VCaP (cell line): ENCODE results near the gene BMP4.
"Not testable (repeated sequence)": the region's sequence is repeated elsewhere in the genome, so short reads cannot be mapped to it uniquely, and the experiment has no call there.

ENCODE experiments used
- H3K27ac ChIP-seq: fragments of 450-650 bp; 2 replicates; pipeline ENCODE4 v1.5.1; 2017
- TF ChIP-seq, protein P1 (sequence below): fragments of 450-650 bp; conservative IDR thresholded peaks from 2 replicates; pipeline ENCODE4 v1.5.1; 2017; ENCODE audit warnings: mild to moderate bottlenecking, moderate library complexity

The BMP4 gene

DNA sequence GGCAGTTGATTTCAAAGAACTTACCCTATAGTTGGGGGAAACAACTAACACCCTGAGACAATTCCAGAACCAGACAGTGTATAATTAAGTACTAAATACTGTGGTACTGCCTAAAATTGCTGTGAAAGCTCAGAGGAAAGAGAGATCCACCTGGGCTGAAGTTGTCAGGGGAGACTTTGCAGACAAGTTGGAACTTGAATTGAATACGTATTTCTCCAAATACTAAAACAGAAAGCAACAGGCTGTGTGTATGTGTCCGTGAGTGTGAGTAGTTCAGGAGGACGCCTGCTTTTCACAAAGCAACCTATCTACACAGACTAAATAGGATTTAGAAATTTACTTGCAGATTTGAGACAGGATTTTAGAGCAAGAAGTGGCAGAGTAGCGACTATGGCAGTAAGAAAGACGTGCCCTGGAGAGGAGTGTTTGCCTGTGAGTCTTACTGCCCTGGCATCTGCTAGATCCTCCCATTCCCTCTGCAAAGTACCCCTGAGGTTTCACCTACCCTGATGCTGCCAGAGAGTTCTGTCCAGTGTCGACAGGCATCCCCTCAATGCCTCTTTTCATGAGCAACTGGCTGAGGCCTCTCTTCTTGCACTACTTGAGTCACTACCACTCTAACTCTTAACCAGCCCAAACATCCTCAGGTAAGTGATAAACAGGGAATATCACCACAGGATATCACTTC, 37.4 kb upstream of the BMP4 start:
- TF ChIP-seq, protein P1, sequence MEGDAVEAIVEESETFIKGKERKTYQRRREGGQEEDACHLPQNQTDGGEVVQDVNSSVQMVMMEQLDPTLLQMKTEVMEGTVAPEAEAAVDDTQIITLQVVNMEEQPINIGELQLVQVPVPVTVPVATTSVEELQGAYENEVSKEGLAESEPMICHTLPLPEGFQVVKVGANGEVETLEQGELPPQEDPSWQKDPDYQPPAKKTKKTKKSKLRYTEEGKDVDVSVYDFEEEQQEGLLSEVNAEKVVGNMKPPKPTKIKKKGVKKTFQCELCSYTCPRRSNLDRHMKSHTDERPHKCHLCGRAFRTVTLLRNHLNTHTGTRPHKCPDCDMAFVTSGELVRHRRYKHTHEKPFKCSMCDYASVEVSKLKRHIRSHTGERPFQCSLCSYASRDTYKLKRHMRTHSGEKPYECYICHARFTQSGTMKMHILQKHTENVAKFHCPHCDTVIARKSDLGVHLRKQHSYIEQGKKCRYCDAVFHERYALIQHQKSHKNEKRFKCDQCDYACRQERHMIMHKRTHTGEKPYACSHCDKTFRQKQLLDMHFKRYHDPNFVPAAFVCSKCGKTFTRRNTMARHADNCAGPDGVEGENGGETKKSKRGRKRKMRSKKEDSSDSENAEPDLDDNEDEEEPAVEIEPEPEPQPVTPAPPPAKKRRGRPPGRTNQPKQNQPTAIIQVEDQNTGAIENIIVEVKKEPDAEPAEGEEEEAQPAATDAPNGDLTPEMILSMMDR = no peak
- no peak overlapping the region for H3K27ac ChIP-seq

DNA sequence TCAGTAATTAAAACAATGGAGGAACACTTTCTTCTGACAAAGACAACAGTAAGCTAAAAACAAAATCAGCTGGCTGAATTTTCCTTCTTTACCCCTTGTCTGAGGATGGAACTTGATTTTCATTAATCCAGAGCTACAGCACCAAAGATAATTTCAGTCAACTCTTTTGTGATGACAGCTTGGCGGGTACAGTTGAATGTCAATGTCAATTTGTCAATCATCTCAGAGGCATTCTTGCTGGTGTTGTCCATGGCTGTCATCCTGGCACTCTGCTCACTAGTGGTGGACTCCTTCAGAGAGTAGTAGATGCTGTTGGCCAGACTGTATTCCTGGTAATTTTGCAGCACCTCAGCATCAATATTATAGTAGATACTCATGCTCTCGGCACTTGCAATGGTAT, 34.4 kb upstream of the BMP4 start:
- no peak overlapping the region for H3K27ac ChIP-seq
- TF ChIP-seq, protein P1 = no peak

DNA sequence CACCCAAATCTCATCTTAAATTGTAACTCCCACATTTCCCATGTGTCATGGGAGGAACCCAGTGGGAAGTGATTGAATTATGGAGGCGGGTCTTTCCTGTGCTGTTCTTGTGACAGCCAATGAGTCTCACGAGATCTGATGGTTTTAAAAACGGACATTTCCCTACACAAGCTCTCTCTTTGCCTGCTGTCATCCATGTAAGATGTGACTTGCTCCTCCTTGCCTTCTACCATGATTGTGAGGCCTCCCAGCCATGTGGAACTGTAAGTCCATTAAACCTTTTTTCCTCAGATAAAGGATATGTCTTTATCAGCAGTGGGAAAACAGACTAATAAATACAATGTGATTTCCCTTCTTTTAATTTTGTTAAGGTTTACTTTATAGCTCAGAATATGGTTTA, 30.1 kb upstream of the BMP4 start:
- H3K27ac ChIP-seq = not testable (repeated sequence)

DNA sequence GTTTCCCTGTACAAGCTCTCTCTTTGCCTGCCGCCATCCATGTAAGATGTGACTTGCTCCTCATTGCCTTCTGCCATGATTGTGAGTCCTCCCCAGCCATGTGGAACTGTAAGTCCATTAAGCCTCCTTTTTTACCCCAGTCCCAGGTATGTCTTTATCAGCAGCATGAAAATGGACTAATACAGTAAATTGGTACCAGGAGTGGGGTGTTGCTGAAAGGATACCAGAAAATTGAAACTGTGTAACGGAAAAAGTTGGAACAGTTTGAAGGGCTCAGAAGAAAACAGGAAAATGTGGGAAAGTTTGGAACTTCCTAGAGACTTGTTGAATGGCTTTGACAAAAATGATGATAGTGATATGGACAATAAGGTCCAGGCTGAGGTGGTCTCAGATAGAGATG, 28.3 kb upstream of the BMP4 start:
- not testable (repeated sequence) for H3K27ac ChIP-seq

DNA sequence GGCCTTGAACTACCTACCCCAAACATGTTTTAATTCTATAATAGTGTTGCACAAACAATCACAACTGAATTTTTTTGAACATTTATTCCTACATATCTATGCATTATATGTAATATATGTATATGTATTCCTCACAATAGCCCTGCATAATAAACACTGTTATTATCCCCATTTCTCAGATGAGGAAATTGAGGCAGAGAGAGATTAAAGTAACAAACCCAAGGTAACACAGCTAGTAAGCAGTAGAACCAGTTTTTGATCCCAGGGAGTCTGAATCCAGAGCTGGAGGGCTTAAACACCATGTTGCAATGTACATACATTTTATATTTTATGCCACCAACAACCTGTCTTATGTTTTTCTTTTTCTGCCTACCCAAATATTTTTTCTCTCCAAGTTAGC, 26.5 kb upstream of the BMP4 start:
- H3K27ac ChIP-seq = no peak overlapping the region
- TF ChIP-seq, protein P1 = no peak

DNA sequence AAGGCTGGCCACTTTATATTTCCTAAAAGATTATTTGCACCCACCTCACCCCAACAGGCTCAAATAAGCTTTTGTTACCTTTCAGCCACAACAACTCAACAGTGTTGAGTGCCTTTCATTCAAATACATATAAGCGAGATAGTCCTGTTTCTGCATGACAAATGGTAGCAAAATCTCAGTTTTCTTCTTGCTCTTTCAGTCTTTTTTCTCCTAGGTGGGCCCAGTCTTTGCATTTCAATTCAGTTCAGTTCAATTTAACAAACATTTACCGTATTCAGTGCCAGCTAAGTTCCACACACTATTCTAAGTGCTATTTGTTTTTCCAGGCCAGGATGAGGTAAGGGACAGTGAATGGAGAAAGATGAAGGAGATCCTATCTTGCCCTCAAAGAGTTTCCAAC, 25.9 kb upstream of the BMP4 start:
- no peak overlapping the region for H3K27ac ChIP-seq
- TF ChIP-seq, protein P1 = no peak

DNA sequence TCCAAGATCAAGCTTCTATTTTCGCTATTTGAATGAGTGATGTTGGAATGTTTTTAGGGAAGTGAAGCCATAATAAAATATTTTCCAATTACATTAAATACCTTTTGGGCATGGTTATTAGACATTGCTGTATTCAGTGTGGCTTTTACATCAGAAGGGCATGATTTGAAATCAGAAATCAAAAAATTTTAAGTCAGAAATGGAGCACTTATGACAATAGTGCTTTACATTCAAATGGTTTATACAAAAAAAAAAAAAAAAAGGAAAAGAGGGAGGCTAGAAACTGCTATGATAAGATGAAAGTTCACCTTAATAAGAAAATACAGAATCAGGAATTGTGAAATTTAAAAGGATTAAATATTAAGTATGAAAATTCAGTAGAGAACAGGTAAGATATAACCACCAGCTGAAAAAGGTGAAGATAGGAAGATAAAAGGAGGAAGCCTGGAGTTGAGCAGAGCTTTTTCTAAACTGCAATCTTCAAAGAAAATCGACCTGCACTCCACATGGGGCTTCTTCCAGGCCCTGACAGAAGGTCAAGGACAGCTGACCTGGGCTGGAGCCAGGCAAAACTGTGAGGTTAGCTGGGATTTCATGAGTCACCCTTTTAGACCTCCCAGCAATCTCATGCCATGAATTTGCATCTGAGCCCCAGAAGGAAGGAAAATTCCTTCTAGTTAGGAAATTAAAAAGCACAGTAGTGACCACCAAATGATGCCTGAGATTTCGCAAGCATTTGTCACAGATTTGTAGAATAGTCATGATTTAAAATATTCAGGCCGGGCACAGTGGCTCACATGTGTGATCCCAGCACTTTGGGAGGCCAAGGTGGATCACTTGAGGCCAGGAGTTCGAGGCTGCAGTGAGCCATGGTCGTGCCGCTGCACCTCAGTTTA, 23.4 kb upstream of the BMP4 start:
- no peak overlapping the region for H3K27ac ChIP-seq

DNA sequence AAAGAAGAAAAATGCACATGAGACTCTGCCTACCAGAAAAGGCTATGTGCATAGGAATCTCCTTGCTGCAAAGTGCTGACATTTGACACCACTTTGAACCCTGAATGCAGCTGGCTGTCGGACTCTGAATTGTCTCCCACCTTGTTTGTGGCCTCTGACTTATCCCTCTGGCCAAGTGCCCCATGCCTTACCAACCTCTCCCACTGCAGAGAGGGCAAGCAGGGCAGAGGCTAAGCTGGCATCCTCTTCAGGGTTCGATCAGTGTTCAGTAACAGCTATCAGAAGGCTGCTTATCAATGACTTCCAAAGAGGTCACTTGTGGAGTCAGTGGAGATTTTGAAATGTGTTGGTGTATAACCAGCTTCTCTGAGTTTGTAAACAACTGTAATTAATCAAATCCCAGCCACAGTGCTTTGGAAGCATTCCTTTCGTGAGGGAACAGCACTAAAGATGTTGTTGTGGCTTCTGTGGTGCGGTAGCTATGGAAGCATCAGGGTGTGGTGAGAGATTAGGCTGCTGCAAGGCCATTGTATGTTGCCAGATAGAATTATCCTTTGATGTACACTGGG, 22.6 kb upstream of the BMP4 start:
- H3K27ac ChIP-seq = no peak overlapping the region
- TF ChIP-seq, protein P1 = no peak

More for the DNA sequence above, 23.4 kb upstream of the BMP4 start:
- TF ChIP-seq, protein P1 = no peak
